Dermis microvascular lymphatic vessel endothelial cell (primary cell): Measurements from ENCODE around the gene ASB10. TPM values are rescaled to one million over a fixed set of nuclear protein-coding genes. Genes with fewer than 3 reads are reported as not detected.

Experiments
- DNase-seq, 2 donors: peaks; one replicate each; pipeline versions ENCODE4 v3.0.0 to v3.0.0-alpha.2; 2010; ENCODE audit warnings: low read depth in 2 of 2
- total RNA-seq: library from RNA; depleted of rRNA; stranded (reverse); fragments of >200 nt; gene quantifications from 2 replicates; pipeline ENCODE4 v1.2.1, GENCODE V29; 2014

Gene ASB10
- total RNA-seq, 1 donor from 2014 or later = not detected

GRCh38 chr7:151137791-151138152 lies 49.3 kb downstream of the ASB10 start:
- no peak for DNase-seq

GRCh38 chr7:151137076-151137675 lies 49.9 kb downstream of the ASB10 start:
- no peak for DNase-seq

GRCh38 chr7:151135866-151136843 lies 50.9 kb downstream of the ASB10 start:
- DNase-seq = no peak

- no peak for DNase-seq
These were observed 51.6 kb downstream of the ASB10 start for GRCh38 chr7:151135525-151135845.

GRCh38 chr7:151134743-151135524 lies 52.1 kb downstream of the ASB10 start:
- no peak for DNase-seq

- DNase-seq = no peak
These were observed 52.9 kb downstream of the ASB10 start for GRCh38 chr7:151133986-151134742.

GRCh38 chr7:151133266-151133985 lies 53.6 kb downstream of the ASB10 start:
- DNase-seq = no peak

GRCh38 chr7:151132461-151133205 lies 54.4 kb downstream of the ASB10 start:
- no peak for DNase-seq

GRCh38 chr7:151131592-151132293 lies 55.3 kb downstream of the ASB10 start:
- no peak for DNase-seq

- DNase-seq = no peak
These were observed 55.8 kb downstream of the ASB10 start for GRCh38 chr7:151131224-151131591.

- no peak for DNase-seq
These were observed 56.3 kb downstream of the ASB10 start for GRCh38 chr7:151130741-151131157.

- DNase-seq = no peak
These were observed 57.0 kb downstream of the ASB10 start for GRCh38 chr7:151129960-151130591.

- DNase-seq = no peak
These were observed 57.7 kb downstream of the ASB10 start for GRCh38 chr7:151129117-151129959.

- no peak for DNase-seq
These were observed 58.3 kb downstream of the ASB10 start for GRCh38 chr7:151128716-151129115.

GRCh38 chr7:151128144-151128543 lies 58.9 kb downstream of the ASB10 start:
- no peak for DNase-seq

GRCh38 chr7:151126491-151127137 lies 60.4 kb downstream of the ASB10 start:
- DNase-seq = no peak

GRCh38 chr7:151125846-151126481 lies 61.1 kb downstream of the ASB10 start:
- no peak for DNase-seq
